Stimulated activated CD8-positive, alpha-beta memory T cell treated with anti-CD3 and anti-CD28 coated beads, Interleukin-15, amount 100 ng/mL, for 24 hours (primary cell): Measurements from ENCODE around the gene CALHM5.
"Not testable (repeated sequence)": the region's sequence is repeated elsewhere in the genome, so short reads cannot be mapped to it uniquely, and the experiment has no call there.

Source experiments
- DNase-seq: peaks from one replicate; pipeline ENCODE4 v3.0.0-alpha.2; 2020; ENCODE audit warnings: low read depth

The CALHM5 gene

GRCh38 chr6:116511424-116512110 lies at the start of gene CALHM5:
Gene CALHM5, plus strand, starts transcription at chr6:116511639. Its CDS starts 58 bp downstream, at chr6:116511697.
- no peak for DNase-seq

GRCh38 chr6:116461932-116462885 lies 49.2 kb upstream of the CALHM5 start:
- DNase-seq = peak; percentile 3

- no peak for DNase-seq
Measured at GRCh38 chr6:116463301-116463700, 48.1 kb upstream of the CALHM5 start.

- DNase-seq = no peak
Measured at GRCh38 chr6:116465246-116465645, 46.2 kb upstream of the CALHM5 start.

- no peak for DNase-seq
Measured at GRCh38 chr6:116467096-116467495, 44.3 kb upstream of the CALHM5 start.

GRCh38 chr6:116467514-116467913 lies 43.9 kb upstream of the CALHM5 start:
- DNase-seq = no peak

GRCh38 chr6:116468293-116468692 lies 43.1 kb upstream of the CALHM5 start:
- DNase-seq = no peak

GRCh38 chr6:116471531-116471930 lies 39.9 kb upstream of the CALHM5 start:
- DNase-seq = no peak

GRCh38 chr6:116472706-116473105 lies 38.7 kb upstream of the CALHM5 start:
- no peak for DNase-seq

GRCh38 chr6:116475141-116475540 lies 36.3 kb upstream of the CALHM5 start:
- no peak for DNase-seq

GRCh38 chr6:116476002-116476678 lies 35.3 kb upstream of the CALHM5 start:
- DNase-seq = no peak

- DNase-seq = no peak
Measured at GRCh38 chr6:116482780-116483179, 28.7 kb upstream of the CALHM5 start.

GRCh38 chr6:116483616-116484015 lies 27.8 kb upstream of the CALHM5 start:
- DNase-seq = no peak

- DNase-seq = no peak
Measured at GRCh38 chr6:116485559-116486184, 25.8 kb upstream of the CALHM5 start.

- DNase-seq = no peak
Measured at GRCh38 chr6:116491610-116492330, 19.7 kb upstream of the CALHM5 start.

GRCh38 chr6:116492331-116493067 lies 18.9 kb upstream of the CALHM5 start:
- DNase-seq = no peak

- DNase-seq = not testable (repeated sequence)
Measured at GRCh38 chr6:116495161-116495560, 16.3 kb upstream of the CALHM5 start.

GRCh38 chr6:116497113-116497676 lies 14.2 kb upstream of the CALHM5 start:
- no peak for DNase-seq

GRCh38 chr6:116500969-116501433 lies 10.4 kb upstream of the CALHM5 start:
- no peak for DNase-seq

GRCh38 chr6:116507324-116507723 lies 4.1 kb upstream of the CALHM5 start:
- no peak for DNase-seq
